ENCODE measurements around the gene ADAM19. TPM values are rescaled to one million over a fixed set of nuclear protein-coding genes. Genes with fewer than 3 reads are reported as not detected.

ADAM19 gene
- total RNA-seq, 1 donor from 2014 or later, result 10.6 TPM

- Histone ChIP-seq H3K27ac (no peak overlapping the region), H3K36me3 (no peaks in the 10 kb centered on the region), H3K4me3 (no peak overlapping the region), H3K27me3 (no peaks in the 10 kb centered on the region), H3K4me1 (peaks cover 31% of the 10 kb centered on the region), H3K9me3 (no peaks in the 10 kb centered on the region)
- intact Hi-C loops (cut with DNase I), result loop anchor here (10.0 kb wide), 1 partner anchor 55 kb away; no protein-coding TSS in a partner anchor
- DNase-seq (no peak), ATAC-seq (no peak)
- TF ChIP-seq CTCF (IDR thresholded peaks at IDR 0.05), result no peak
These were observed 66.0 kb downstream of the ADAM19 start for GRCh38 chr5:157509587-157509986.

- Histone ChIP-seq H3K36me3 (no peaks in the 10 kb centered on the region), H3K9me3 (no peaks in the 10 kb centered on the region), H3K27me3 (no peaks in the 10 kb centered on the region), H3K4me3 (no peak overlapping the region), H3K4me1 (peaks cover 31% of the 10 kb centered on the region), H3K27ac (no peak overlapping the region)
- no peak for TF ChIP-seq CTCF (IDR thresholded peaks at IDR 0.05)
- ATAC-seq (no peak), DNase-seq (no peak)
- intact Hi-C loops (cut with DNase I), result loop anchor here (10.0 kb wide), 1 partner anchor 56 kb away; no protein-coding TSS in a partner anchor
These were observed 66.5 kb downstream of the ADAM19 start for GRCh38 chr5:157509093-157509492.

GRCh38 chr5:157506981-157507780 is 68.4 kb downstream of the ADAM19 start:
- ATAC-seq, result peak; percentile 7
- DNase-seq, result no peak
- TF ChIP-seq CTCF (IDR thresholded peaks at IDR 0.05), result no peak
- intact Hi-C loops (cut with DNase I), result loop anchor here (10.0 kb wide), 1 partner anchor 58 kb away; no protein-coding TSS in a partner anchor
- Histone ChIP-seq H3K4me1 (peaks cover 29% of the 10 kb centered on the region), H3K27me3 (no peaks in the 10 kb centered on the region), H3K27ac (no peak overlapping the region), H3K4me3 (no peak overlapping the region), H3K36me3 (no peaks in the 10 kb centered on the region), H3K9me3 (no peaks in the 10 kb centered on the region)

- DNase-seq (no peak), ATAC-seq (no peak)
- Histone ChIP-seq H3K4me3 (no peak overlapping the region), H3K27ac (no peak overlapping the region), H3K4me1 (peaks cover 21% of the 10 kb centered on the region), H3K27me3 (no peaks in the 10 kb centered on the region), H3K9me3 (no peaks in the 10 kb centered on the region), H3K36me3 (no peaks in the 10 kb centered on the region)
- no peak for TF ChIP-seq CTCF (IDR thresholded peaks at IDR 0.05)
- intact Hi-C loops (cut with DNase I), result loop anchor here (10.0 kb wide), 1 partner anchor 59 kb away; no protein-coding TSS in a partner anchor
These were observed 69.4 kb downstream of the ADAM19 start for GRCh38 chr5:157506066-157506590.

GRCh38 chr5:157505496-157505895 is 70.1 kb downstream of the ADAM19 start:
- no peak overlapping the region for H3K4me3 ChIP-seq
- H3K4me1 ChIP-seq, result peaks cover 14% of the 10 kb centered on the region
- no peak for DNase-seq
- ATAC-seq, result no peak
- H3K9me3 ChIP-seq, result no peaks in the 10 kb centered on the region
- H3K27ac ChIP-seq, result no peak overlapping the region
- H3K27me3 ChIP-seq, result no peaks in the 10 kb centered on the region
- no peak for TF ChIP-seq CTCF (IDR thresholded peaks at IDR 0.05)
- intact Hi-C loops (cut with DNase I), result loop anchor here (10.0 kb wide), 1 partner anchor 59 kb away; no protein-coding TSS in a partner anchor
- no peaks in the 10 kb centered on the region for H3K36me3 ChIP-seq

All from upper lobe of right lung (tissue), 1 donor.